ENCODE measurements around the gene ARHGEF9.

The ARHGEF9 gene

GRCh38 chrX:63746278-63746677, 38.7 kb downstream of the ARHGEF9 start:
- Histone ChIP-seq H3K9me3 (ENCODE audit: low read length) (no peaks in the 10 kb centered on the region), H3K9me2 (ENCODE audit: low read depth, low read length) (no peaks in the 10 kb centered on the region), H3K4me1 (ENCODE audit: insufficient read depth, low read length, severe bottlenecking) (peaks cover 48% of the 10 kb centered on the region), H3K79me2 (ENCODE audit: insufficient read depth, low read length) (peaks cover 19% of the 10 kb centered on the region; the same call in 1 of the 2 replicates), H3F3A (ENCODE audit: insufficient read depth, low read length) (no peaks in the 10 kb centered on the region), H3K9ac (ENCODE audit: low read length) (no peak overlapping the region), H2AFZ (ENCODE audit: low read length) (no peak overlapping the region), H3K4me2 (ENCODE audit: low read length) (no peak overlapping the region), H3K27me3 (ENCODE audit: insufficient read depth, low read length) (no peaks in the 10 kb centered on the region), H3K36me3 (ENCODE audit: insufficient read depth, low read length) (no peaks in the 10 kb centered on the region), H3K27ac (ENCODE audit: low read depth, low read length, poor library complexity, severe bottlenecking) (no peak overlapping the region), H3K4me3 (ENCODE audit: low read depth, low read length, poor library complexity, severe bottlenecking) (no peak overlapping the region), H4K20me1 (ENCODE audit: insufficient read depth, low read length) (no peaks in the 10 kb centered on the region)
- TF ChIP-seq CTCF (IDR thresholded peaks at IDR 0.05; ENCODE audit: low read length), result no peak
- no peak for TF ChIP-seq EZH2 (IDR thresholded peaks at IDR 0.05; ENCODE audit: borderline replicate concordance, low read length)

- H3K9ac ChIP-seq (ENCODE audit: low read length), result no peak overlapping the region
- no peak overlapping the region for H3K4me3 ChIP-seq (ENCODE audit: low read depth, low read length, poor library complexity, severe bottlenecking)
- no peaks in the 10 kb centered on the region for H3K36me3 ChIP-seq (ENCODE audit: insufficient read depth, low read length)
- H4K20me1 ChIP-seq (ENCODE audit: insufficient read depth, low read length), result no peaks in the 10 kb centered on the region
- H3K27me3 ChIP-seq (ENCODE audit: insufficient read depth, low read length), result no peaks in the 10 kb centered on the region
- H3K4me1 ChIP-seq (ENCODE audit: insufficient read depth, low read length, severe bottlenecking), result peaks cover 48% of the 10 kb centered on the region
- H3K9me2 ChIP-seq (ENCODE audit: low read depth, low read length), result no peaks in the 10 kb centered on the region
- no peaks in the 10 kb centered on the region for H3F3A ChIP-seq (ENCODE audit: insufficient read depth, low read length)
- no peak overlapping the region for H2AFZ ChIP-seq (ENCODE audit: low read length)
- H3K4me2 ChIP-seq (ENCODE audit: low read length), result no peak overlapping the region
- no peak overlapping the region for H3K27ac ChIP-seq (ENCODE audit: low read depth, low read length, poor library complexity, severe bottlenecking)
- TF ChIP-seq CTCF (IDR thresholded peaks at IDR 0.05; ENCODE audit: low read length), result no peak
- TF ChIP-seq EZH2 (IDR thresholded peaks at IDR 0.05; ENCODE audit: borderline replicate concordance, low read length), result no peak
- 0 out of 2 replicates have a peak, but pooled peaks cover 12% of the 10 kb centered on the region for H3K79me2 ChIP-seq (ENCODE audit: insufficient read depth, low read length)
- no peaks in the 10 kb centered on the region for H3K9me3 ChIP-seq (ENCODE audit: low read length)
These were observed 40.1 kb downstream of the ARHGEF9 start for GRCh38 chrX:63744850-63745394.

GRCh38 chrX:63743596-63743995, 41.4 kb downstream of the ARHGEF9 start:
- H3F3A ChIP-seq (ENCODE audit: insufficient read depth, low read length), result no peaks in the 10 kb centered on the region
- no peak overlapping the region for H3K4me3 ChIP-seq (ENCODE audit: low read depth, low read length, poor library complexity, severe bottlenecking)
- H2AFZ ChIP-seq (ENCODE audit: low read length), result no peak overlapping the region
- H3K4me1 ChIP-seq (ENCODE audit: insufficient read depth, low read length, severe bottlenecking), result peaks cover 44% of the 10 kb centered on the region
- H3K36me3 ChIP-seq (ENCODE audit: insufficient read depth, low read length), result no peaks in the 10 kb centered on the region
- no peak overlapping the region; the same call in 1 of the 2 replicates for H3K4me2 ChIP-seq (ENCODE audit: low read length)
- no peaks in the 10 kb centered on the region for H3K9me2 ChIP-seq (ENCODE audit: low read depth, low read length)
- no peaks in the 10 kb centered on the region for H3K27me3 ChIP-seq (ENCODE audit: insufficient read depth, low read length)
- no peak overlapping the region for H3K9ac ChIP-seq (ENCODE audit: low read length)
- TF ChIP-seq CTCF (IDR thresholded peaks at IDR 0.05; ENCODE audit: low read length), result no peak
- TF ChIP-seq EZH2 (IDR thresholded peaks at IDR 0.05; ENCODE audit: borderline replicate concordance, low read length), result no peak
- no peaks in the 10 kb centered on the region for H3K9me3 ChIP-seq (ENCODE audit: low read length)
- H3K27ac ChIP-seq (ENCODE audit: low read depth, low read length, poor library complexity, severe bottlenecking), result no peak overlapping the region
- no peaks in the 10 kb centered on the region for H4K20me1 ChIP-seq (ENCODE audit: insufficient read depth, low read length)
- 0 out of 2 replicates have a peak, but pooled peaks cover 12% of the 10 kb centered on the region for H3K79me2 ChIP-seq (ENCODE audit: insufficient read depth, low read length)
